GM23248 (cell line): ENCODE measurements around the gene JPT1. TPM values are rescaled to one million over a fixed set of nuclear protein-coding genes. Genes with fewer than 3 reads are reported as not detected.
"Not testable (repeated sequence)": the region's sequence is repeated elsewhere in the genome, so short reads cannot be mapped to it uniquely, and the experiment has no call there.

Experiments
- DNase-seq: peaks from one replicate; pipeline ENCODE4 v3.0.0-alpha.2; 2015
- H2AFZ ChIP-seq: fragments of 200-600 bp; sonication (generic); 2 replicates; pipeline ENCODE4 v1.6.1; 2016; ENCODE audit warnings: antibody characterized with exemption
- H3F3A ChIP-seq: fragments of 200-600 bp; sonication (generic); 2 replicates; pipeline ENCODE4 v1.6.1; 2016; ENCODE audit warnings: mild to moderate bottlenecking, antibody characterized with exemption, mixed run types; ENCODE audit not compliant: insufficient read depth
- H3K27ac ChIP-seq: fragments of 200-600 bp; sonication (generic); 2 replicates; pipeline ENCODE4 v1.5.1; 2016; ENCODE audit warnings: mild to moderate bottlenecking
- H3K27me3 ChIP-seq: fragments of 200-600 bp; sonication (generic); replicated peaks from 2 replicates; pipeline ENCODE4 v1.6.1; 2016; ENCODE audit warnings: mild to moderate bottlenecking; ENCODE audit not compliant: insufficient read depth
- H3K36me3 ChIP-seq: fragments of 200-600 bp; sonication (generic); 2 replicates; pipeline ENCODE4 v1.6.1; 2016; ENCODE audit warnings: low read depth, mild to moderate bottlenecking
- H3K4me1 ChIP-seq: fragments of 200-600 bp; sonication (generic); 2 replicates; pipeline ENCODE4 v1.6.1; 2016; ENCODE audit warnings: mild to moderate bottlenecking; ENCODE audit not compliant: insufficient read depth
- H3K4me2 ChIP-seq: fragments of 200-600 bp; sonication (generic); one replicate; pipeline ENCODE4 v1.6.1; 2016; ENCODE audit warnings: mild to moderate bottlenecking; ENCODE audit not compliant: unreplicated experiment
- H3K4me3 ChIP-seq: fragments of 200-600 bp; sonication (generic); 2 replicates; pipeline ENCODE4 v1.5.1; 2016; ENCODE audit warnings: mild to moderate bottlenecking
- H3K79me2 ChIP-seq: fragments of 200-600 bp; sonication (generic); 2 replicates; pipeline ENCODE4 v1.6.1; 2016; ENCODE audit warnings: mild to moderate bottlenecking; ENCODE audit not compliant: insufficient read depth
- H3K9ac ChIP-seq: fragments of 200-600 bp; sonication (generic); 2 replicates; pipeline ENCODE4 v1.6.1; 2016; ENCODE audit warnings: mild to moderate bottlenecking
- H3K9me2 ChIP-seq: fragments of 200-600 bp; sonication (generic); 2 replicates; pipeline ENCODE4 v1.6.1; 2016; ENCODE audit warnings: mixed run types, mild to moderate bottlenecking, moderate library complexity; ENCODE audit not compliant: insufficient read depth
- H3K9me3 ChIP-seq: fragments of 200-600 bp; sonication (generic); one replicate; pipeline ENCODE4 v1.6.1; 2017; ENCODE audit warnings: low read depth
- H4K20me1 ChIP-seq: fragments of 200-600 bp; sonication (generic); 2 replicates; pipeline ENCODE4 v1.6.0; 2016; ENCODE audit not compliant: insufficient read depth
- EZH2 ChIP-seq: fragments of 200-600 bp; sonication (generic); IDR thresholded peaks from 2 replicates; pipeline ENCODE4 v1.6.1; 2018; ENCODE audit warnings: antibody characterized with exemption, mild to moderate bottlenecking; ENCODE audit not compliant: insufficient read depth, poor library complexity, severe bottlenecking
- EZH2phosphoT487 ChIP-seq: fragments of 200-600 bp; sonication (generic); IDR thresholded peaks from 2 replicates; pipeline ENCODE4 v1.6.1; 2018; ENCODE audit warnings: antibody characterized with exemption, moderate library complexity, mild to moderate bottlenecking, low read depth; ENCODE audit not compliant: insufficient read depth
- WGBS, 2 experiments: methylation state at CpG; one replicate each; pipeline ENCODE4 v1.1.6; 2015 to 2017; ENCODE audit warnings: low lambda C conversion rate in 2 of 2, low coverage in 1 of 2; ENCODE audit errors: missing lambda C conversion rate in 2 of 2; 5-methylcytosine and 5-hydroxymethylcytosine counted together
- in situ Hi-C: fragments of 300-500 bp; cut with MboI; formaldehyde crosslinking; loops from 2 replicates; pipeline ENCODE4 v1.15.0; 2020
- polyA plus RNA-seq: library from polyadenylated mRNA; unstranded; fragments of >200 nt; fragmentation: Nextera tagmentation; extraction: Ambion mirVana; gene quantifications from 2 replicates; pipeline ENCODE4 v1.2.1, GENCODE V29; 2016
- total RNA-seq: library from RNA; depleted of rRNA; stranded (reverse); fragments of >200 nt; shearing (Covaris generic); gene quantifications from 2 replicates; pipeline ENCODE4 v1.2.3, GENCODE V29; 2014

The JPT1 gene
- total and polyA plus RNA-seq, 2 experiments from 2014 or later: 54.0 to 199 TPM

GRCh38 chr17:75130059-75130631 is 24.2 kb downstream of the JPT1 start:
- Histone ChIP-seq H3K9ac (peak overlapping the region; percentile 85), H3K4me2 (peak overlapping the region; percentile 93), H3K27me3 (no peaks in the 10 kb centered on the region), H3F3A (peaks cover 8% of the 10 kb centered on the region), H3K36me3 (0 out of 2 replicates have a peak, but pooled peaks cover 2% of the 10 kb centered on the region), H4K20me1 (no peaks in the 10 kb centered on the region), H3K9me2 (no peaks in the 10 kb centered on the region), H3K4me3 (peak overlapping the region; percentile 86), H3K9me3 (no peaks in the 10 kb centered on the region), H3K4me1 (no peaks in the 10 kb centered on the region), H2AFZ (no peak overlapping the region), H3K27ac (no peak overlapping the region), H3K79me2 (peaks cover 20% of the 10 kb centered on the region; the same call in 1 of the 2 replicates)
- DNase-seq: no peak
- WGBS, 2 experiments: 65 to 67% methylated on average over 24 of the region's 24 CpGs
- no peak for TF ChIP-seq EZH2
- TF ChIP-seq EZH2phosphoT487: no peak
- in situ Hi-C loops: no loop called here

- Histone ChIP-seq H3K36me3 (no peaks in the 10 kb centered on the region), H3K4me2 (no peak overlapping the region), H3K27ac (no peak overlapping the region), H3K79me2 (peaks cover 20% of the 10 kb centered on the region; the same call in 1 of the 2 replicates), H3K27me3 (no peaks in the 10 kb centered on the region), H3K4me3 (no peak overlapping the region), H3K9ac (no peak overlapping the region), H3K9me2 (no peaks in the 10 kb centered on the region), H3F3A (peaks cover 8% of the 10 kb centered on the region), H4K20me1 (no peaks in the 10 kb centered on the region), H3K9me3 (no peaks in the 10 kb centered on the region), H2AFZ (no peak overlapping the region), H3K4me1 (no peaks in the 10 kb centered on the region)
- TF ChIP-seq EZH2 (no peak), EZH2phosphoT487 (no peak)
- in situ Hi-C loops: no loop called here
- no peak for DNase-seq
- WGBS, 2 experiments: 86% methylated on average over 9 of the region's 9 CpGs
These were observed 24.7 kb downstream of the JPT1 start for GRCh38 chr17:75129576-75129975.

GRCh38 chr17:75128694-75129505 is 25.4 kb downstream of the JPT1 start:
- H3K36me3 ChIP-seq: no peaks in the 10 kb centered on the region

GRCh38 chr17:75127936-75128335 is 26.4 kb downstream of the JPT1 start:
- DNase-seq, H3F3A ChIP-seq, H4K20me1 ChIP-seq, H2AFZ ChIP-seq, in situ Hi-C loops, H3K27ac ChIP-seq, H3K4me3 ChIP-seq, H3K9ac ChIP-seq, H3K36me3 ChIP-seq, H3K4me1 ChIP-seq, H3K9me2 ChIP-seq, H3K4me2 ChIP-seq, H3K27me3 ChIP-seq, H3K9me3 ChIP-seq: not testable (repeated sequence)
- peaks cover 17% of the 10 kb centered on the region; the same call in 1 of the 2 replicates for H3K79me2 ChIP-seq
- 86 to 91% methylated on average over 5 of the region's 5 CpGs for WGBS, 2 experiments

More at GRCh38 chr17:75128694-75129505, 25.4 kb downstream of the JPT1 start:
- TF ChIP-seq EZH2: no peak
- no peak for TF ChIP-seq EZH2phosphoT487
- Histone ChIP-seq H3K9me3 (no peaks in the 10 kb centered on the region), H3K9ac (no peak overlapping the region), H2AFZ (no peak overlapping the region), H3K27me3 (no peaks in the 10 kb centered on the region), H3K4me2 (no peak overlapping the region), H3K9me2 (no peaks in the 10 kb centered on the region), H3K4me3 (no peak overlapping the region), H3K79me2 (peaks cover 20% of the 10 kb centered on the region; the same call in 1 of the 2 replicates), H3K27ac (no peak overlapping the region), H3F3A (peaks cover 8% of the 10 kb centered on the region), H3K4me1 (no peaks in the 10 kb centered on the region), H4K20me1 (no peaks in the 10 kb centered on the region)
- in situ Hi-C loops: no loop called here
- WGBS, 2 experiments: 86 to 89% methylated on average over 33 of the region's 33 CpGs
- DNase-seq: no peak
